H1 (cell line): ENCODE data around the gene PNMA6E. TPM values are rescaled to one million over a fixed set of nuclear protein-coding genes. Genes with fewer than 3 reads are reported as not detected.

Source experiments
- ATF2 ChIP-seq: IDR thresholded peaks from 2 replicates; pipeline ENCODE4 v1.6.1; 2012; ENCODE audit warnings: low read length, inconsistent platforms
- BCL11A ChIP-seq, 2 experiments: IDR thresholded peaks; one replicate each; pipeline ENCODE4 v1.6.1; 2011; ENCODE audit warnings: low read depth in 2 of 2, low read length in 2 of 2, mild to moderate bottlenecking in 2 of 2
- CHD1 ChIP-seq: IDR thresholded peaks from 2 replicates; pipeline ENCODE4 v1.6.1; 2012; ENCODE audit warnings: low read depth, low read length, improper control_type of control experiment
- CTBP2 ChIP-seq: IDR thresholded peaks from 2 replicates; pipeline ENCODE4 v1.7.0; 2011; ENCODE audit warnings: borderline replicate concordance, mild to moderate bottlenecking, moderate library complexity, mixed read lengths, low read length; ENCODE audit not compliant: insufficient read depth, insufficient read length
- POU5F1 ChIP-seq: IDR thresholded peaks from 2 replicates; pipeline ENCODE4 v1.6.1; 2011; ENCODE audit warnings: low read depth, mild to moderate bottlenecking, low read length, moderate library complexity
- RNF2 ChIP-seq: fragments of 200-900, 300-1000 bp; sonication (generic); IDR thresholded peaks from 2 replicates; pipeline ENCODE4 v1.7.1; 2016; ENCODE audit warnings: borderline replicate concordance, low read depth, mild to moderate bottlenecking, antibody characterized with exemption, low read length; ENCODE audit not compliant: poor library complexity, severe bottlenecking; ENCODE audit errors: missing control alignments
- SUZ12 ChIP-seq: fragments of 200-600 bp; sonication (generic); IDR thresholded peaks from 2 replicates; pipeline ENCODE4 v1.6.1; 2012; ENCODE audit warnings: mild to moderate bottlenecking, inconsistent platforms, low read length, moderate library complexity, mixed read lengths
- polyA plus RNA-seq, 7 experiments: library from polyadenylated mRNA; depleted of rRNA in 3 of 7; stranded (reverse) in 5 of 7; unstranded in 2 of 7; fragments of >200 nt in 5 of 7; fragments of 200-250 nt in 2 of 7; gene quantifications; 1 replicate in 5 of 7; 2 replicates in 1 of 7; 4 replicates in 1 of 7; pipeline versions ENCODE4 v1.2.1 to v1.2.3, GENCODE V29; 2011 to 2013; ENCODE audit warnings: missing spikeins in 2 of 7, mixed read lengths in 2 of 7
- total RNA-seq: library from RNA; stranded (reverse); fragmentation: NEBNext Ultra II Directional; extraction: Animal tissue kit (Norgen Biotek cat#: 25700); gene quantifications from 2 replicates; pipeline ENCODE4 v1.2.1, GENCODE V29; 2021

PNMA6E gene
- total and polyA plus RNA-seq, 2 of the 8 experiments (the other 6 are each of a cell fraction or from before 2014, with no cell fraction given) = not detected

GRCh38 chrX:153445856-153446635, 44.9 kb upstream of the PNMA6E start, which contains the start of gene TREX2 (continued):
- TF ChIP-seq ATF2 = no peak
- TF ChIP-seq BCL11A (IDR thresholded peaks at IDR 0.05; ENCODE audit: low read depth in 2 of 2, low read length in 2 of 2) = no peak
- no peak for TF ChIP-seq CTBP2
- no peak for TF ChIP-seq POU5F1
- no peak for TF ChIP-seq RNF2
- no peak for TF ChIP-seq CHD1
- no peak for TF ChIP-seq SUZ12
- TF ChIP-seq, all 59 proteins: peak for 0
